Gastroesophageal sphincter (tissue), 3 donors: ENCODE results near the gene MAGI3.

Source experiments
- CTCF ChIP-seq, 4 experiments: fragments of 200-600 bp in 2 of 4; fragments of 450-650 bp in 2 of 4; sonication (generic) in 1 of 4; IDR thresholded peaks; one replicate each; pipeline ENCODE4 v1.5.1; 2017 to 2019; ENCODE audit warnings: antibody characterized with exemption in 4 of 4, mild to moderate bottlenecking in 2 of 4, moderate library complexity in 2 of 4
- EP300 ChIP-seq: sonication (generic); formaldehyde crosslinking; IDR thresholded peaks from one replicate; pipeline ENCODE4 v1.6.1; 2017; ENCODE audit warnings: antibody characterized with exemption, mild to moderate bottlenecking
- POLR2A ChIP-seq, 2 donors: fragments of 450-650 bp; IDR thresholded peaks; one replicate each; pipeline ENCODE4 v1.6.1; 2017; ENCODE audit warnings: antibody characterized with exemption in 2 of 2, mild to moderate bottlenecking in 2 of 2, moderate library complexity in 1 of 2

- TF ChIP-seq CTCF (IDR thresholded peaks at IDR 0.05): no peak
- TF ChIP-seq EP300: no peak
- TF ChIP-seq POLR2A (IDR thresholded peaks at IDR 0.05): no peak
Observed at GRCh38 chr1:113630340-113631327, 240.3 kb downstream of the MAGI3 start.
